ENCODE data around the gene RO60. TPM values are rescaled to one million over a fixed set of nuclear protein-coding genes. Genes with fewer than 3 reads are reported as not detected.

Gene RO60
- total and polyA plus RNA-seq, 2 of the 4 experiments (the other 2 are of a cell fraction) = 10.9 to 161 TPM

DNA sequence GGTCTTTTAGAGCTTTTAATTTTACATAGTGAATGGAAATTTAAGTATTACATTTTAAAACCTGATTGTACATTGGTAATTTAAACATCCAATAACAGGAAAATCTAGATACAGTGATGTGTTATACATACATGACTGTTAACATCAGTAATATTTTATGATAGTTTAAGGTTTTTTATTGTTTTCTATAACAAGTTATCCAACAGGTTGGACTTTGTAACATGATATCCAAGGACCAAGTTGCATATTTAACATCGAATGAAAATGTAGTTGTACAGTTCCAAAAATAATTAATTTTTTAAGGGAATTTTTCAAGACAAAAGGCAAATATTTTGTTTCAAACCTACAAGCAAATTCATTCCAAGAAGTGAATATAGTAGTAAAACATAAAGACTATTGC lies 31.5 kb downstream of the RO60 start:
- Histone ChIP-seq H3K9me1 (ENCODE audit: insufficient read depth, low read length) (0 out of 2 replicates have a peak, but pooled peaks cover 2% of the 10 kb centered on the region), H2BK20ac (ENCODE audit: low read depth, low read length) (no peak overlapping the region), H3K14ac (replicated peaks; ENCODE audit: low read depth, low read length) (no peak overlapping the region), H3K23ac (ENCODE audit: low read depth, low read length) (no peak overlapping the region), H3K4me3 (ENCODE audit: insufficient read depth, low read depth, low read length) (no peak overlapping the region), H2AFZ (replicated peaks; ENCODE audit: low read length, poor library complexity) (no peak overlapping the region), H3K27ac (ENCODE audit: insufficient read depth, low read length) (no peak overlapping the region), H3K36me3 (ENCODE audit: control insufficient read depth, insufficient read depth, low read length) (peaks cover 17% of the 10 kb centered on the region), H3K27me3 (ENCODE audit: control insufficient read depth, insufficient read depth, low read length) (no peaks in the 10 kb centered on the region), H3K18ac (ENCODE audit: low read depth, low read length) (no peak overlapping the region), H3K4ac (ENCODE audit: low read depth, low read length) (no peak overlapping the region), H3K79me1 (ENCODE audit: low read depth in 1 of 2, low read length in 2 of 2) (no peaks in the 10 kb centered on the region), H3K56ac (ENCODE audit: extremely low read depth, insufficient read depth, low read length) (no peak overlapping the region), H4K5ac (ENCODE audit: low read depth, low read length) (no peak overlapping the region), H2AK9ac (replicated peaks; ENCODE audit: low read depth, low read length, poor library complexity) (no peak overlapping the region), H2AK5ac (ENCODE audit: low read depth, low read length) (no peak overlapping the region), H2BK15ac (ENCODE audit: low read depth, low read length) (no peak overlapping the region), H4K20me1 (ENCODE audit: insufficient read depth, low read length) (no peaks in the 10 kb centered on the region; the same call in 1 of the 2 replicates), H4K8ac (ENCODE audit: low read depth in 2 of 2, low read length in 2 of 2) (no peak overlapping the region), H2BK5ac (ENCODE audit: low read depth, low read length, poor library complexity, severe bottlenecking) (no peak overlapping the region), H3K9ac (ENCODE audit: low read depth, low read length) (no peak overlapping the region), H4K91ac (ENCODE audit: insufficient read depth, low read depth, low read length) (no peak overlapping the region), H3K4me1 (ENCODE audit: control insufficient read depth, insufficient read depth, low read length) (no peaks in the 10 kb centered on the region), H3K4me2 (ENCODE audit: low read depth, low read length) (no peak overlapping the region), H2BK120ac (ENCODE audit: low read depth, low read length) (no peak overlapping the region), H3K9me3 (ENCODE audit: control insufficient read depth, insufficient read depth, low read length) (no peaks in the 10 kb centered on the region)
- TF ChIP-seq MAFK (IDR thresholded peaks at IDR 0.05; ENCODE audit: low read depth, low read length) (no peak), SMC3 (IDR thresholded peaks at IDR 0.05; ENCODE audit: low read depth, low read length) (no peak), CEBPB (IDR thresholded peaks at IDR 0.05; ENCODE audit: low read depth, low read length) (no peak), CHD1 (IDR thresholded peaks at IDR 0.05; ENCODE audit: low read depth, low read length) (no peak), FOS (IDR thresholded peaks at IDR 0.05; ENCODE audit: low read depth, low read length) (no peak), MAZ (IDR thresholded peaks at IDR 0.05; ENCODE audit: borderline replicate concordance, low read depth, low read length) (no peak), RCOR1 (IDR thresholded peaks at IDR 0.05; ENCODE audit: insufficient replicate concordance, low read length) (no peak)
- TF ChIP-seq, protein P1, sequence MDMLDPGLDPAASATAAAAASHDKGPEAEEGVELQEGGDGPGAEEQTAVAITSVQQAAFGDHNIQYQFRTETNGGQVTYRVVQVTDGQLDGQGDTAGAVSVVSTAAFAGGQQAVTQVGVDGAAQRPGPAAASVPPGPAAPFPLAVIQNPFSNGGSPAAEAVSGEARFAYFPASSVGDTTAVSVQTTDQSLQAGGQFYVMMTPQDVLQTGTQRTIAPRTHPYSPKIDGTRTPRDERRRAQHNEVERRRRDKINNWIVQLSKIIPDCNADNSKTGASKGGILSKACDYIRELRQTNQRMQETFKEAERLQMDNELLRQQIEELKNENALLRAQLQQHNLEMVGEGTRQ (IDR thresholded peaks at IDR 0.05; ENCODE audit: low read depth, low read length) = no peak
- no CpG with 5 or more reads among the region's 1 CpG for WGBS, 2 experiments (ENCODE audit: extremely low coverage in 2 of 2, insufficient read length in 1 of 2)
- in situ Hi-C loops (cut with MboI; ENCODE audit: low sequenced_read_pairs) = no loop called here
- ChIA-PET POLR2A (ENCODE audit: unreplicated experiment) (no interaction called here), CTCF (no interaction called here)
- DNase-seq (no peak), ATAC-seq (ENCODE audit: low read depth) (no peak)
- dilution Hi-C loops (cut with HindIII; ENCODE audit: low sequenced_read_pairs, unreplicated experiment) = no loop called here
- intact Hi-C loops (cut with micrococcal nuclease) = no loop called here
- no TSS peak for BruUV-seq (replicated peaks)
